A549 (cell line): ENCODE data around the gene ALDH1A1.

ENCODE experiments used
- BHLHE40 ChIP-seq: IDR thresholded peaks from 2 replicates; pipeline ENCODE4 v1.6.1; 2012; ENCODE audit warnings: low read depth, low read length, inconsistent platforms
- ESRRA ChIP-seq: fragments of 150-350 bp; IDR thresholded peaks from 2 replicates; pipeline ENCODE4 v1.6.1; 2014; ENCODE audit warnings: mild to moderate bottlenecking, low read length, borderline replicate concordance
- FOSL2 ChIP-seq, 2 experiments: fragments of 450-650 bp in 1 of 2; fragments of >200 bp in 1 of 2; sonication (Bioruptor Twin) in 1 of 2; formaldehyde crosslinking; IDR thresholded peaks; 2 replicates each; pipeline versions ENCODE4 v1.5.0 to v1.6.1; 2016 to 2020; ENCODE audit warnings: mild to moderate bottlenecking in 1 of 2, moderate library complexity in 1 of 2
- HDAC2 ChIP-seq: fragments of 200-600 bp; sonication (generic); IDR thresholded peaks from 2 replicates; pipeline ENCODE4 v1.6.1; 2016
- MAFK ChIP-seq: fragments of 450-650 bp; IDR thresholded peaks from 2 replicates; pipeline ENCODE4 v1.6.1; 2014; ENCODE audit not compliant: partially characterized antibody
- NPAS2 ChIP-seq: fragments of 250-450 bp; sonication (Bioruptor Pico); IDR thresholded peaks from 2 replicates; pipeline ENCODE4 v1.8.0; 2022; ENCODE audit warnings: mild to moderate bottlenecking, moderate library complexity, borderline replicate concordance
- NR3C1 ChIP-seq: fragments of >200 bp; sonication (Bioruptor Twin); formaldehyde crosslinking; IDR thresholded peaks from 3 replicates; pipeline ENCODE4 v1.6.1; 2017
- POLR2A ChIP-seq: IDR thresholded peaks from 2 replicates; pipeline ENCODE4 v1.6.1; 2012; ENCODE audit warnings: mild to moderate bottlenecking, low read length
- RFX5 ChIP-seq: fragments of 450-650 bp; IDR thresholded peaks from 2 replicates; pipeline ENCODE4 v1.7.1; 2014; ENCODE audit warnings: antibody characterized with exemption, mild to moderate bottlenecking, moderate library complexity
- TF ChIP-seq, protein P1 (sequence below): fragments of >200 bp; sonication (Bioruptor Twin); formaldehyde crosslinking; IDR thresholded peaks from 3 replicates; pipeline ENCODE4 v1.5.1; 2016
- TF ChIP-seq, protein P2 (sequence below): fragments of 200-600 bp; sonication (generic); IDR thresholded peaks from 2 replicates; pipeline ENCODE4 v1.6.1; 2016; ENCODE audit warnings: antibody characterized with exemption, mild to moderate bottlenecking, moderate library complexity
- TF ChIP-seq, protein P3 (sequence below): fragments of 150-350 bp; IDR thresholded peaks from 2 replicates; pipeline ENCODE4 v1.6.1; 2014; ENCODE audit warnings: low read depth, mild to moderate bottlenecking, low read length
- TF ChIP-seq, protein P4 (sequence below): IDR thresholded peaks from 2 replicates; pipeline ENCODE4 v1.6.1; 2012; ENCODE audit warnings: low read depth, borderline replicate concordance
- TF ChIP-seq, protein P5 (sequence below): IDR thresholded peaks from 2 replicates; pipeline ENCODE4 v1.6.1; 2012

DNA sequence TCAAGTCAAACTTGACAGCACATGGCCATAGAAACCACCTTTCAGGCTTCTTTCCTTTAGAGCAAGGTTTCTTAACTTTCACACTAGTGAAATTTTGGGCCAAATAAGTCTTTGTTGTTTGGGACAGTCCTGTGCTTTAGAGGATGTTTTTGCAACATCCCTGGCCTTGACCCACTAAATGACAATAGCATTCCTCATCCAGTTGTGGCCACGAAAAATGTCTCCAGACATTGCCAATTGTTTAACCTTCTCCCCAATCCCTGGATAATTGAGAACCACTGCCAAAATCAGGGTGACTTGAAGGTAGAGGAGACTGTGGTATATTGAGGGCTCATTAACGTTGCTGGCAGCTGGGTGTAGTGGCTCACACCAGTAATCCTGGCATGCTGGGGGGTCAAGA lies 72.0 kb downstream of the ALDH1A1 start:
- TF ChIP-seq NPAS2 (CRISPR knock-in tag) (no peak), MAFK (no peak), NR3C1 (no peak), POLR2A (no peak), FOSL2 (IDR thresholded peaks at IDR 0.05) (no peak), FOSL2 (CRISPR knock-in tag; IDR thresholded peaks at IDR 0.05) (no peak), HDAC2 (no peak), ESRRA (no peak), RFX5 (no peak), BHLHE40 (no peak)
- TF ChIP-seq, protein P1, sequence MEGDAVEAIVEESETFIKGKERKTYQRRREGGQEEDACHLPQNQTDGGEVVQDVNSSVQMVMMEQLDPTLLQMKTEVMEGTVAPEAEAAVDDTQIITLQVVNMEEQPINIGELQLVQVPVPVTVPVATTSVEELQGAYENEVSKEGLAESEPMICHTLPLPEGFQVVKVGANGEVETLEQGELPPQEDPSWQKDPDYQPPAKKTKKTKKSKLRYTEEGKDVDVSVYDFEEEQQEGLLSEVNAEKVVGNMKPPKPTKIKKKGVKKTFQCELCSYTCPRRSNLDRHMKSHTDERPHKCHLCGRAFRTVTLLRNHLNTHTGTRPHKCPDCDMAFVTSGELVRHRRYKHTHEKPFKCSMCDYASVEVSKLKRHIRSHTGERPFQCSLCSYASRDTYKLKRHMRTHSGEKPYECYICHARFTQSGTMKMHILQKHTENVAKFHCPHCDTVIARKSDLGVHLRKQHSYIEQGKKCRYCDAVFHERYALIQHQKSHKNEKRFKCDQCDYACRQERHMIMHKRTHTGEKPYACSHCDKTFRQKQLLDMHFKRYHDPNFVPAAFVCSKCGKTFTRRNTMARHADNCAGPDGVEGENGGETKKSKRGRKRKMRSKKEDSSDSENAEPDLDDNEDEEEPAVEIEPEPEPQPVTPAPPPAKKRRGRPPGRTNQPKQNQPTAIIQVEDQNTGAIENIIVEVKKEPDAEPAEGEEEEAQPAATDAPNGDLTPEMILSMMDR = no peak
- TF ChIP-seq, protein P2, sequence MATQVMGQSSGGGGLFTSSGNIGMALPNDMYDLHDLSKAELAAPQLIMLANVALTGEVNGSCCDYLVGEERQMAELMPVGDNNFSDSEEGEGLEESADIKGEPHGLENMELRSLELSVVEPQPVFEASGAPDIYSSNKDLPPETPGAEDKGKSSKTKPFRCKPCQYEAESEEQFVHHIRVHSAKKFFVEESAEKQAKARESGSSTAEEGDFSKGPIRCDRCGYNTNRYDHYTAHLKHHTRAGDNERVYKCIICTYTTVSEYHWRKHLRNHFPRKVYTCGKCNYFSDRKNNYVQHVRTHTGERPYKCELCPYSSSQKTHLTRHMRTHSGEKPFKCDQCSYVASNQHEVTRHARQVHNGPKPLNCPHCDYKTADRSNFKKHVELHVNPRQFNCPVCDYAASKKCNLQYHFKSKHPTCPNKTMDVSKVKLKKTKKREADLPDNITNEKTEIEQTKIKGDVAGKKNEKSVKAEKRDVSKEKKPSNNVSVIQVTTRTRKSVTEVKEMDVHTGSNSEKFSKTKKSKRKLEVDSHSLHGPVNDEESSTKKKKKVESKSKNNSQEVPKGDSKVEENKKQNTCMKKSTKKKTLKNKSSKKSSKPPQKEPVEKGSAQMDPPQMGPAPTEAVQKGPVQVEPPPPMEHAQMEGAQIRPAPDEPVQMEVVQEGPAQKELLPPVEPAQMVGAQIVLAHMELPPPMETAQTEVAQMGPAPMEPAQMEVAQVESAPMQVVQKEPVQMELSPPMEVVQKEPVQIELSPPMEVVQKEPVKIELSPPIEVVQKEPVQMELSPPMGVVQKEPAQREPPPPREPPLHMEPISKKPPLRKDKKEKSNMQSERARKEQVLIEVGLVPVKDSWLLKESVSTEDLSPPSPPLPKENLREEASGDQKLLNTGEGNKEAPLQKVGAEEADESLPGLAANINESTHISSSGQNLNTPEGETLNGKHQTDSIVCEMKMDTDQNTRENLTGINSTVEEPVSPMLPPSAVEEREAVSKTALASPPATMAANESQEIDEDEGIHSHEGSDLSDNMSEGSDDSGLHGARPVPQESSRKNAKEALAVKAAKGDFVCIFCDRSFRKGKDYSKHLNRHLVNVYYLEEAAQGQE = no peak
- TF ChIP-seq, protein P3, sequence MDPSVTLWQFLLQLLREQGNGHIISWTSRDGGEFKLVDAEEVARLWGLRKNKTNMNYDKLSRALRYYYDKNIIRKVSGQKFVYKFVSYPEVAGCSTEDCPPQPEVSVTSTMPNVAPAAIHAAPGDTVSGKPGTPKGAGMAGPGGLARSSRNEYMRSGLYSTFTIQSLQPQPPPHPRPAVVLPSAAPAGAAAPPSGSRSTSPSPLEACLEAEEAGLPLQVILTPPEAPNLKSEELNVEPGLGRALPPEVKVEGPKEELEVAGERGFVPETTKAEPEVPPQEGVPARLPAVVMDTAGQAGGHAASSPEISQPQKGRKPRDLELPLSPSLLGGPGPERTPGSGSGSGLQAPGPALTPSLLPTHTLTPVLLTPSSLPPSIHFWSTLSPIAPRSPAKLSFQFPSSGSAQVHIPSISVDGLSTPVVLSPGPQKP = no peak
- TF ChIP-seq, protein P4, sequence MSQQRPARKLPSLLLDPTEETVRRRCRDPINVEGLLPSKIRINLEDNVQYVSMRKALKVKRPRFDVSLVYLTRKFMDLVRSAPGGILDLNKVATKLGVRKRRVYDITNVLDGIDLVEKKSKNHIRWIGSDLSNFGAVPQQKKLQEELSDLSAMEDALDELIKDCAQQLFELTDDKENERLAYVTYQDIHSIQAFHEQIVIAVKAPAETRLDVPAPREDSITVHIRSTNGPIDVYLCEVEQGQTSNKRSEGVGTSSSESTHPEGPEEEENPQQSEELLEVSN = no peak
- TF ChIP-seq, protein P5, sequence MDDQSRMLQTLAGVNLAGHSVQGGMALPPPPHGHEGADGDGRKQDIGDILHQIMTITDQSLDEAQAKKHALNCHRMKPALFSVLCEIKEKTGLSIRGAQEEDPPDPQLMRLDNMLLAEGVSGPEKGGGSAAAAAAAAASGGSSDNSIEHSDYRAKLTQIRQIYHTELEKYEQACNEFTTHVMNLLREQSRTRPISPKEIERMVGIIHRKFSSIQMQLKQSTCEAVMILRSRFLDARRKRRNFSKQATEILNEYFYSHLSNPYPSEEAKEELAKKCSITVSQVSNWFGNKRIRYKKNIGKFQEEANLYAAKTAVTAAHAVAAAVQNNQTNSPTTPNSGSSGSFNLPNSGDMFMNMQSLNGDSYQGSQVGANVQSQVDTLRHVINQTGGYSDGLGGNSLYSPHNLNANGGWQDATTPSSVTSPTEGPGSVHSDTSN = no peak
